Fibroblast of the aortic adventitia (primary cell): ENCODE data around the gene OXLD1. TPM values are rescaled to one million over a fixed set of nuclear protein-coding genes. Genes with fewer than 3 reads are reported as not detected.
A peak's percentile ranks its signal among the peaks of the same experiment; 100 is the strongest.

Source experiments
- DNase-seq: peaks from one replicate; pipeline ENCODE4 v3.0.0-alpha.2; 2010; ENCODE audit warnings: low read depth
- H3K4me3 ChIP-seq: 2 replicates; pipeline ENCODE4 v1.5.1; 2011; ENCODE audit warnings: low read depth, mild to moderate bottlenecking, control low read depth, low read length, moderate library complexity
- CTCF ChIP-seq: IDR thresholded peaks from 2 replicates; pipeline ENCODE4 v1.5.1; 2011; ENCODE audit warnings: mild to moderate bottlenecking, low read length, control low read depth, inconsistent platforms; ENCODE audit not compliant: insufficient read depth
- total RNA-seq: library from RNA; depleted of rRNA; stranded (reverse); fragments of >200 nt; gene quantifications from 2 replicates; pipeline ENCODE4 v1.2.3, GENCODE V29; 2012; ENCODE audit warnings: low replicate concordance

OXLD1 gene
- total RNA-seq, 1 donor = 20.7 TPM

GRCh38 chr17:81651692-81652091 is 14.7 kb downstream of the OXLD1 start:
- DNase-seq = peak; percentile 88
- no peak for TF ChIP-seq CTCF
- no peak overlapping the region for H3K4me3 ChIP-seq

- DNase-seq = no peak
- no peak for TF ChIP-seq CTCF
- H3K4me3 ChIP-seq = no peak overlapping the region
Measured at GRCh38 chr17:81650951-81651350, 15.5 kb downstream of the OXLD1 start.

GRCh38 chr17:81648707-81649085 is 17.7 kb downstream of the OXLD1 start:
- no peak overlapping the region for H3K4me3 ChIP-seq
- DNase-seq = no peak
- TF ChIP-seq CTCF = no peak

GRCh38 chr17:81648013-81648706 is 18.2 kb downstream of the OXLD1 start:
- TF ChIP-seq CTCF = no peak
- H3K4me3 ChIP-seq = no peak overlapping the region
- no peak for DNase-seq

GRCh38 chr17:81647640-81648012 is 18.8 kb downstream of the OXLD1 start:
- DNase-seq = no peak
- TF ChIP-seq CTCF = no peak
- no peak overlapping the region for H3K4me3 ChIP-seq

- DNase-seq = no peak
- no peak for TF ChIP-seq CTCF
- H3K4me3 ChIP-seq = no peak overlapping the region
Measured at GRCh38 chr17:81646869-81647600, 19.4 kb downstream of the OXLD1 start.
